Measurements from ENCODE around the gene ARL4D.
A peak's percentile ranks its signal among the peaks of the same experiment; 100 is the strongest.

Gene ARL4D

DNA sequence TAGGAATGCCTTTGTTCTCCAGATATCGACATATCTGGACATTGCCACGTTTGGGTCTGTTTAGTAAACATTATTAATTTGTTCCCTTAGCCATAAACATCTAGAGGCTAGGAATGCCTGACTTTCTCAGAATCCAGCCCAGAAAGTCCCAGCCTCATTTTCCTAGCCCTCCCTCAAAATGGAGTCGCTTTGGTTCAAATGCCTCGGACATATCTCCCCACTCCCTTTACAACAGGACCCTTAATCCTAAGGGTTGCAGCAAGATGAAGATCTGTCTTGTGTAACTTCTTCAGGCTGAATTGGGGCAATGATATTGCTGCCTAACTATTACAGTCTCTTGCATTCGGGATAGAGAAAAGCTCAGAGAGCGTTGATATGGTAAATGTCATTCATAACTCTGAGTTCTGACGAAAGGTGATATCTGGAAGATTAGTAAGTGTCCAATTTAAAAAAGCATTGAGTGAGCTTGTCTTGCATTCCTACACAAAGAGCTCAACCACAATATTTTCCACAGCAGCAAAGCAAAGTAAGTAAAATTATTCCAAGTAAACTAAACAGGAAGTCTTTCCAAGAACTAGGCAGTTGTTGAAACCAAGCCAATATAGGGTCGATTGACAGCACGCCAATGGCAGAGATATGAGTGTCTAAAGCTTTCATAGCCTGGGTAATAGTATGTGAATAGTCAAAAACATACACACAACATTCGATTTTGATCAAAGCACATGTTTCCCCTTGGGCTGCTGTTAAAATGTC lies 46.0 kb upstream of the ARL4D start:
- Histone ChIP-seq H2AFZ (no peak overlapping the region), H3K27me3 (ENCODE audit: control insufficient read depth, insufficient read depth, low read length) (no peaks in the 10 kb centered on the region), H3K4me3 (ENCODE audit: low read depth, low read length) (no peak overlapping the region), H3K4me1 (peaks cover 28% of the 10 kb centered on the region), H3K9ac (no peak overlapping the region), H3K79me2 (no peaks in the 10 kb centered on the region), H3K4me2 (ENCODE audit: low read length) (peak overlapping the region; percentile 5), H3K27ac (no peak overlapping the region), H3K36me3 (ENCODE audit: control insufficient read depth, insufficient read depth, low read length) (no peaks in the 10 kb centered on the region), H3K9me3 (ENCODE audit: control insufficient read depth, low read length) (no peaks in the 10 kb centered on the region)
- no peak for TF ChIP-seq CTCF (IDR thresholded peaks at IDR 0.05)

- no peaks in the 10 kb centered on the region for H3K9me3 ChIP-seq (ENCODE audit: control insufficient read depth, low read length)
- H3K79me2 ChIP-seq = no peaks in the 10 kb centered on the region
- no peak overlapping the region for H2AFZ ChIP-seq
- H3K9ac ChIP-seq = no peak overlapping the region
- no peak overlapping the region for H3K27ac ChIP-seq
- no peak overlapping the region for H3K4me3 ChIP-seq (ENCODE audit: low read depth, low read length)
- no peak for TF ChIP-seq CTCF (IDR thresholded peaks at IDR 0.05)
- H3K27me3 ChIP-seq (ENCODE audit: control insufficient read depth, insufficient read depth, low read length) = no peaks in the 10 kb centered on the region
- no peaks in the 10 kb centered on the region for H3K36me3 ChIP-seq (ENCODE audit: control insufficient read depth, insufficient read depth, low read length)
- peak overlapping the region; percentile 5 for H3K4me2 ChIP-seq (ENCODE audit: low read length)
- H3K4me1 ChIP-seq = peaks cover 28% of the 10 kb centered on the region
Observed at GRCh38 chr17:43353393-43353792, 45.4 kb upstream of the ARL4D start.

- Histone ChIP-seq H3K9me3 (ENCODE audit: control insufficient read depth, low read length) (no peaks in the 10 kb centered on the region), H3K79me2 (no peaks in the 10 kb centered on the region), H2AFZ (no peak overlapping the region), H3K9ac (no peak overlapping the region), H3K36me3 (ENCODE audit: control insufficient read depth, insufficient read depth, low read length) (no peaks in the 10 kb centered on the region), H3K4me1 (peaks cover 28% of the 10 kb centered on the region), H3K4me3 (ENCODE audit: low read depth, low read length) (no peak overlapping the region), H3K27ac (no peak overlapping the region), H3K27me3 (ENCODE audit: control insufficient read depth, insufficient read depth, low read length) (no peaks in the 10 kb centered on the region), H3K4me2 (ENCODE audit: low read length) (no peak overlapping the region)
- TF ChIP-seq CTCF (IDR thresholded peaks at IDR 0.05) = no peak
Observed at GRCh38 chr17:43354371-43354770, 44.4 kb upstream of the ARL4D start.

DNA sequence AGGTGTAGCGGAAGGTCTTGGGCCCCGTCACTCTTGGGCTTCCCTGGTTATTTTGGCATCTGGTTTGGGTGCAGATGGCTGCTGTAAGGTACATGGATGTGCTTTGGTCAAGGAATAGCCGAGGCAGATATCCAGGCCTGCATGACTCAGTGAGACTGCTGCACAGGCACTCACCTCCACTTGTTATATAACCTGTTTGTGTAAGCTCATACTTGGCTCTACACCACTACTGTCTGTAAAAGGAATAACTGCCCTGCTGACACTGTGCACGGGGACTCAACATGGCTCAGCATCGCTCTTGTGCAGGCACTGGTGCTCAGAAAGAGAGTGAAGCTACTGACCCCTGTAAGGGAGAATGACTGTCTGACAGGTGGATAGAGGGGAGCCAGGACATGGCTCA lies 42.3 kb upstream of the ARL4D start:
- H3K79me2 ChIP-seq = no peaks in the 10 kb centered on the region
- H3K36me3 ChIP-seq (ENCODE audit: control insufficient read depth, insufficient read depth, low read length) = no peaks in the 10 kb centered on the region
- no peaks in the 10 kb centered on the region for H3K9me3 ChIP-seq (ENCODE audit: control insufficient read depth, low read length)
- no peak overlapping the region for H3K9ac ChIP-seq
- peak overlapping the region; percentile 18 for H3K4me2 ChIP-seq (ENCODE audit: low read length)
- no peak overlapping the region for H2AFZ ChIP-seq
- H3K4me3 ChIP-seq (ENCODE audit: low read depth, low read length) = no peak overlapping the region
- no peak for TF ChIP-seq CTCF (IDR thresholded peaks at IDR 0.05)
- peaks cover 21% of the 10 kb centered on the region for H3K4me1 ChIP-seq
- H3K27ac ChIP-seq = peak overlapping the region; percentile 45
- H3K27me3 ChIP-seq (ENCODE audit: control insufficient read depth, insufficient read depth, low read length) = no peaks in the 10 kb centered on the region

GRCh38 chr17:43356999-43357398 lies 41.8 kb upstream of the ARL4D start:
- peak overlapping the region; percentile 18 for H3K4me2 ChIP-seq (ENCODE audit: low read length)
- H3K9ac ChIP-seq = no peak overlapping the region
- H3K4me1 ChIP-seq = peaks cover 16% of the 10 kb centered on the region
- peak overlapping the region; percentile 27 for H2AFZ ChIP-seq
- peak overlapping the region; percentile 45 for H3K27ac ChIP-seq
- no peaks in the 10 kb centered on the region for H3K27me3 ChIP-seq (ENCODE audit: control insufficient read depth, insufficient read depth, low read length)
- no peaks in the 10 kb centered on the region for H3K36me3 ChIP-seq (ENCODE audit: control insufficient read depth, insufficient read depth, low read length)
- no peak for TF ChIP-seq CTCF (IDR thresholded peaks at IDR 0.05)
- no peaks in the 10 kb centered on the region for H3K9me3 ChIP-seq (ENCODE audit: control insufficient read depth, low read length)
- H3K79me2 ChIP-seq = no peaks in the 10 kb centered on the region
- no peak overlapping the region for H3K4me3 ChIP-seq (ENCODE audit: low read depth, low read length)

Data from parathyroid adenoma (tissue), 2 donors.